Dermis microvascular lymphatic vessel endothelial cell (primary cell): ENCODE results near the gene SMOC2. TPM values are rescaled to one million over a fixed set of nuclear protein-coding genes. Genes with fewer than 3 reads are reported as not detected.
"Not testable (repeated sequence)": the region's sequence is repeated elsewhere in the genome, so short reads cannot be mapped to it uniquely, and the experiment has no call there.

ENCODE experiments used
- DNase-seq, 2 donors: peaks; one replicate each; pipeline versions ENCODE4 v3.0.0 to v3.0.0-alpha.2; 2010; ENCODE audit warnings: low read depth in 2 of 2
- total RNA-seq: library from RNA; depleted of rRNA; stranded (reverse); fragments of >200 nt; gene quantifications from 2 replicates; pipeline ENCODE4 v1.2.1, GENCODE V29; 2014

Gene SMOC2
- total RNA-seq, 1 donor from 2014 or later, result not detected

- DNase-seq, result no peak
Observed at GRCh38 chr6:168676552-168677322, 235.8 kb downstream of the SMOC2 start.

DNA sequence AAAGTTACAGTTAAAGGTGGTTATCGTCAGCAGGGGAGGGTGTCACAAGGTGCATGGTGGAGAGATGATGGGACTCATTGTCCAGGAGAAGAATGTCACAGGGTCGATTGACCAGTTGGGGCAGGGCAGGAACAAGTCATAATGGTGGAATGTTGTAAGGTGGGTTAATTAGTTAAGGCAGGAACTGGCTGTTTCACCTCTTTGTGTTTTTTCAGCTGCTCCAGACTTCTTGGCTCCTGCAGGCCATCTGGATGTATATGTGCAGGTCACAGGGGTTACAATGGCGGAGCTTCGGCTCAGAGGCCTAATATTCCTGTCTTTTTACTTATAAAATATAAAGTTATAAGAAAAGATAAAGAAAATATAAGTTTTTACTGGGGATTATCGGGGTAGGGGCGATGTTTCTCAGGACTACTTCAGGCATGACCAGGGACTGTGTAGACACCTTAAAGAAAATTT is 236.4 kb downstream of the SMOC2 start:
- not testable (repeated sequence) for DNase-seq

DNA sequence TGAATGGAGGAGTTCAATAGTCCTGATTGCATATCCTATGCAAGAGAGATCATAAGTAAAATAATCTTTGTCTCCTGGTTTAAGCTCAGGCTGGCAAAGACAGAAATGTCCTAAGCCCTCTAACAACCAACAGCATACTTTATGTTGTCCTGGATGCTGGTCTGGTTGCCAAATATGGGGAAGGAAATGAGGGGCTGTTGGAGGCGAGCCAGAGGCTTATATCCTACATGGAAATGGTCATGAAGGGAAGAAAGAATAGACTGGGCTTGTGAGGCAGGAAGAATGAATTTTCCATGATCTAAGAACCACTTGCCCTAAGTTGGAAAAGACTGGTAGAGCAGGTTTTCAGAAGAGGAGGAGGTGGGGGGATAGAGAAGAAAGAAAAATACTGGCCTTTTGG is 237.1 kb downstream of the SMOC2 start:
- no peak for DNase-seq

DNA sequence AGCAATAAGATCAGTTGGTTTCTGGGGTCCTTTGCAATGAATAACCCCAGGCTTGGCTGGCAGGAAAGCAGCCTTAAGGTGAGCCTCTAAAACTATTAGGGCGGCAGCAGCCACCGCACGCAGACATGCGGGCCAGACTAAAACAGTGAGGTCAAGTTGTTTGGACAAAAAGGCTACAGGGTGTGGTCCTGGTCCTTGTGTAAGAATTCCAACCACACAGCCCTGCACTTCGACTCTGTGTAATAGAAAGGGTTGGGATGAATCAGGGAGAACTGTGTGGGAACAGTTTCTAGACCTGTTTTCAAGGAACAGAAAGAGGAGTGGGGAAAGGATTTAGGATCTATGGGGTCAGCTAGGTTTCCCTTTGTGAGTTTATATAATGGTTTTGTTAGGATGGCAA is 237.6 kb downstream of the SMOC2 start:
- no peak for DNase-seq

- no peak for DNase-seq
Observed at GRCh38 chr6:168681748-168682147, 240.8 kb downstream of the SMOC2 start.

GRCh38 chr6:168683621-168684020 is 242.6 kb downstream of the SMOC2 start:
- DNase-seq, result no peak

- no peak for DNase-seq
Observed at GRCh38 chr6:168684471-168684870, 243.5 kb downstream of the SMOC2 start.

DNA sequence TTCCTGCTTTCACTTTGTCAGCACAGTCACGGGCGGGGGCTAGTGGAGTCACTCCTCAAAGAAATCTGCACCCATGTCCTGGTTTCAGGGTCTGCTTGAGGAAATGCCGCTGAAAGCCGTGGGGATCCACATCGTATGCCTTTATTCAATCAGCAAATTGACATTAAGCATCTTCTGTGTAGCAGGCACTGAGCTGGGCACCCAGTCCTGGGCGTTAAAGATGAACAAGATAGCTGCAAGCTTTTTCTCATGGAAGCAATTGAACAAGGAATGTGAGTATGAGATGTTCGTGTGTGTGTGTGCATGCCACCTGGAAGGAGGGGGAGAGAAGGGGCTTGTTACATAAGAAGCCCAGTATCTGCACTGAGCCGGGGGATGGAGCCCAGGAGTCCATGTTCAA is 243.9 kb downstream of the SMOC2 start:
- DNase-seq, result no peak

DNA sequence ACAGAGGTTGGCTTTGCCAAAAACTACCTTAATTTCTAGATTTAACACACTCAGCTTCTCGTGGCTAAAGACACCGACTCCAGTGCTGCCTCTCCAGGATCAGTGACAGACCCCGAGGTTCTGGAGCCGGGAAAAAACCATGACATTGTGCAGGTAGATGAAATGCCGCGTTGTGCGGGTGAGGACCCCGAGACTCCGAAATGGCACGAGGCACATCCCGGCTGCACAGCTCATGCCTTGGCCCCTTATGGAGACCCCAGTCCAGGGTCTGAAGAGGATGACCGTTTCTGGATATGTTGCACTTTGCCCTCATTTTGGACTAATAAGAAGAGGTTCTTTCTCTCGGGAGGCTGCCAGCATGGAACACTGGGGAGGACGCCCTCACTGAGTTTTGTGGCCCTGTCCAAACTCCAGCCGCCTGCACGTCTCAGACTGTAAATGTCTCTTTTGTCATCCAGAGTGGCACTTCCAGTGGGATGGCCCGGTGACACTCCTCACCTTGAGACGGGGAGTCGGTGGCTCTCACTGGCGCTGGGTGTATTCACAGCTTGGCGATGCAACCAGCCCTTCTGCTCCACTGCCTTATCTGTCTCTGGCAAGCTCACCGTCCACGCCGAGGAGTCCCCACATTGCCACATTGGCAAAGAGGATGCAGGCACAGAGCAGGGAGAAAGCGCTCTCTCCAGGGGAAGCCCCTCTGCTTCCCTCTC is 245.2 kb downstream of the SMOC2 start:
- DNase-seq, result no peak

- DNase-seq, result no peak
Observed at GRCh38 chr6:168686831-168687730, 246.1 kb downstream of the SMOC2 start.

- no peak for DNase-seq
Observed at GRCh38 chr6:168690271-168690670, 249.3 kb downstream of the SMOC2 start.

DNA sequence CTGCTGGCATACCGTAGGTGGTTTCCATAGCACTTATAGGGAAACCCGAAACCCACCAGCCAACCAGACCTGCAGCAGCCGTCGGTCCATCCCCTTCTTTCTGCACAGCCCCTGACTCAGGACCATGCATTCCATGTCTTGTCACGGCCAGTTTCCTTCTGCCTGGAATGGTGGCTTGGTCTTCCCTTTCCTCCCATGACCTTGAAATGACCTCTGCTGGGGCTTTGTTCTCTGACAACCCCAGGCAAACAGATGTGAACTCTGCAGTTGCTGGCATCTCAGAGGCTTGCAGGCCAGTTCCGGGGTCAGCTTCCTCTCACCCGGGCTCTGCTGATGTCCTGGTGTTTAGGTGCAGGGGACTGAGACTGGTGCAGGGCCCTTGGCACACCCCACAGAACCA is 250.8 kb downstream of the SMOC2 start:
- no peak for DNase-seq

DNA sequence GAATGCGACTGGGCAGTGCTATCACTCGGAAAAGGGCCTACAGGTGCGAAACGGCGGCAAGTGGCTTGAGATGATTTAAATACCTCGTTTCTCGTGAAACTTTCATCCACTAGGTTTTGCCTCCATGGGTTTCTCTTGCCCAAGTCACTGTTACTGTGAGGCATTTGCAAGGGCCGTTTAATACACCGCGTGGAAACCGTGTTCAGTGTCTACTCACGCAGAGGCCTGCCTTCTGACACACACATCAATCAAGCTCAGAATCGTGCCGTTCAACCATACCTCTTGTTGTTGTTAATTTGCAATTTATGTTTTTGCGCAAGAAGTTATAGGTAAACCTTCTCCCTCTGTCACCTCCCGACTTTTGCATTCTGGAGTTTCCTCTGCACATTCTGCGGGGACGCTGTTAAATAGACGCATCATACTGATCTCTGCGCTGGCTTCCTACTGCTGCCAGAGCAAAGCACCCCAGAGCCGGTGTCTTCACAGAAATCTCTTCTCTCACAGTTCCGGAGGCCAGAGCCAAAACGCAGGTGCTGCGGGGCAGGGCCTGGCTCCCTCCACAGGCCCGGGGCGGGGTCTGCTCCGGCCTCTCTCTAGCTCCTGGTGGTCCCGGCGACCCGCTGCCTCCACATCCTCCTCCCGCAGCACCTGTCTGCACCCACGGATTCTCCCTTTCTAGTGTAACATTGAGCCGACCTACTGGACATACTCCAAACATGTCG is 251.4 kb downstream of the SMOC2 start:
- no peak for DNase-seq

GRCh38 chr6:168692915-168693257 is 251.9 kb downstream of the SMOC2 start:
- DNase-seq, result not testable (repeated sequence)

- not testable (repeated sequence) for DNase-seq
Observed at GRCh38 chr6:168694797-168695196, 253.8 kb downstream of the SMOC2 start.

DNA sequence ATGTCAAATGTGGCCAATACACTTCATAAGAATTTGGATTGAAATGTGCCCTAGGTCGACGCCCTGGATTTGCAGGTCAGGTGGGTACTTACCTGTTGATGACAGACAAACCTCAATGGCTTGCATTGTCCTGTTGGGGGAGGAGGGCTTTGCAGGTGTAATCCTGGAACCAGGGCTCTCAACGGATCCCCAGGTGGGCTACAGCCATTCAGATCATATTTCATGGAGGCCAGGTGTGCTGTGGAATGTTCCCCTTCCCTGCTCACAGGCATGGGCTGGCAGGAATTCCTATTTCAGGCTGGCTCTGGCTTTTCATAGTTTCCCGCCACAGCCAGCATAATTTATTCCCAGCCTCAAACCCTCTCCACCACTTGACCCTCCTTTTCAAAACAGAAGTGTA is 254.7 kb downstream of the SMOC2 start:
- DNase-seq, result no peak

DNA sequence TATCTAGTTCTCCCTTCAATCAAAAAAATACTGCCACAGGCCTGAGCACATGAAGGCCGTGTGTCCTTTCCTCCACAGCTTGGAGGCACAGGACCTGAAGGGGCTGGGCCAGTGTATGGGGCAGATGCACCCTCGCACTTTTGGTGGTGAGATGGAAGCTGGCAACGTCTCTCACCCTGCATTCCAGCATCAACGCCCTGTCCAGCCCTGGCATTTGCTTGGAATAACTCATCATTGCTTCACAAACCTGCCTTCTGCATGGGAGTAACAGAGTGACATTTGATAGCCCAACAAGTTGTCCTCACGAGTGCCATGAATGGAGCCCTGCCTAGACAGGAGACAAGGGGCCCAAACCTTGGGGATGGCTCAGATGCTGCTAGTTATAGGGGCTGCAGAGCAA is 257.9 kb downstream of the SMOC2 start:
- DNase-seq, result no peak

DNA sequence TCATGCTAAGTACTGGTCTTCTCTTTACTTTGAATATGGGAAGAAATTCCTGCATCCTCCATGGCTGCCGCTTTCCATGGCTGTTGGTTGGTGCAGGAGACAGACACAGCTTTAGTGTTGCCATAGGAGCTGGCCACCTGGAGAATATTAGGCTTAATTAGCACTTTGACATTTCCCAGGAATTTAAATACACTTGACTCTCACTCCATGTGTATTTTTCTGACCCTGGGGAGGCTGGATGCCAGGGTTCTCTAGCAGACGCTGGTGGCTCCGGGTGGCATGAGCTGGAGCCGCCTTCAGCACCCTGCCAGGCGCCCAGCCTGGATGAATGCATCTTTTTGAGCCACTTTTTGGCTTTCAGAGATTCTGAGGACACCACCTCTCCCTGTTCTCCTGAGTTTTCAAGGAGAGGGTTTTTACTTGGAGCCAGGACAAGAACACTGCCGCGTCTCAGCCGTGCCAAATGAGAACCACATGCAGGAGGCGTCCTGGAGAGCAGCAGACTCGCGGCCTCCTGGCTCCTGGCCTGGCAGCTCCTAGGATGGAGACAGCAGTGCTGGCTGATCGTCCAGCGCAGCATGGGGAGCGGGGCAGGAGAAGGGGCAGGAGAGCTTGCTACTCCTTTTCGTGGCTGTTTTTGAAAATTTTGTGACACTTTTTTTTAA is 258.8 kb downstream of the SMOC2 start:
- DNase-seq, result no peak

GRCh38 chr6:168700880-168701279 is 259.9 kb downstream of the SMOC2 start:
- no peak for DNase-seq

DNA sequence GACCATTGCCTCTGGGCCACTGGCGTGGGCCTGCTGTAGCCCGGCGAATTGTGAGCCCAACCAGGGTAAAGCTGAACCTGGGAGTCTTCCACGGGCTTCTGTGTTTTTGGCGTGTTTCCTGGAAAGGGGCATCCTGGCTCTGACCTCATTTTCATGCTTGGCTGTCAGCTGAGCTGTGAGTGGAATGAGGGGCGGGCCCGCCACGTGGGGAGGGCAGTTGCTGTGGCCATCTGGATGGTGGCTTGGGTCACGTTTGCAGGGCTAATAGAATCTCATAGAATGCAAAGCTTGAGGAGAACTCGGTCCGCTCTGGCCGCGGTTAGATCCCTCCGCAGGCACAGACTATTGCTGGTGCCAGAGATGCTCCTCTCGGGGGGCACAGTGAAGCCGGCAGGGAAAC is 263.0 kb downstream of the SMOC2 start:
- DNase-seq, result no peak

- DNase-seq, result no peak
Observed at GRCh38 chr6:168704678-168705077, 263.7 kb downstream of the SMOC2 start.
